Measurements from ENCODE around the gene AMDHD2.
"Not testable (repeated sequence)": the region's sequence is repeated elsewhere in the genome, so short reads cannot be mapped to it uniquely, and the experiment has no call there.

The AMDHD2 gene, protein sequence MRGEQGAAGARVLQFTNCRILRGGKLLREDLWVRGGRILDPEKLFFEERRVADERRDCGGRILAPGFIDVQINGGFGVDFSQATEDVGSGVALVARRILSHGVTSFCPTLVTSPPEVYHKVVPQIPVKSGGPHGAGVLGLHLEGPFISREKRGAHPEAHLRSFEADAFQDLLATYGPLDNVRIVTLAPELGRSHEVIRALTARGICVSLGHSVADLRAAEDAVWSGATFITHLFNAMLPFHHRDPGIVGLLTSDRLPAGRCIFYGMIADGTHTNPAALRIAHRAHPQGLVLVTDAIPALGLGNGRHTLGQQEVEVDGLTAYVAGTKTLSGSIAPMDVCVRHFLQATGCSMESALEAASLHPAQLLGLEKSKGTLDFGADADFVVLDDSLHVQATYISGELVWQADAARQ

GRCh38 chr16:2520097-2520783 is at the start of gene AMDHD2:
TSS of gene AMDHD2 (plus strand) at chr16:2520371. CDS start at chr16:2520459, 88 bp downstream.
- DNase-seq (ENCODE audit: low read depth, low spot score): peak; percentile 72

DNA sequence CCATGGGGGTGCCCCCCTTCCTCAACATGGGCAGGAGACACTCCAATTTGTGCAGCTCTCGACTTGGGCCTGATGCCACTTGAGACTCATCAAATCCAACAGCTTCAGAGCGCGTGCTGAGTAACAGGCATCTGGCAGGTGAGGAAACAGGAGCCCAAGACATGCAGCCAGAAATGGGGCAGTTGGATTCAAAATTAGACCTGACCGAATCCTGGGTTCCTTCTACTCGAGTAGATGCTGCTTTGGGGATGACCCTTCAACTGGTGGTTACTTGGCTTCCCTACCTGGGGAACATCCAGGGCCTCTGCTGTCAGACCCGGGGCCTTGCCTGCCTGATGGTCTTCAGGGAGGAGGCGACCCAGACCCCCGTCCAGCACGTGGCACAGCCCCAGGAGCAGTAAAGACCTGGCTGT is 49.6 kb upstream of the AMDHD2 start:
- DNase-seq (ENCODE audit: low read depth, low spot score): no peak

GRCh38 chr16:2471016-2471652 is 49.0 kb upstream of the AMDHD2 start, which contains the start of gene NTN3:
TSS of gene NTN3 (plus strand) at chr16:2471297. CDS start at chr16:2471702, 405 bp downstream.
- DNase-seq (ENCODE audit: low read depth, low spot score): no peak

DNA sequence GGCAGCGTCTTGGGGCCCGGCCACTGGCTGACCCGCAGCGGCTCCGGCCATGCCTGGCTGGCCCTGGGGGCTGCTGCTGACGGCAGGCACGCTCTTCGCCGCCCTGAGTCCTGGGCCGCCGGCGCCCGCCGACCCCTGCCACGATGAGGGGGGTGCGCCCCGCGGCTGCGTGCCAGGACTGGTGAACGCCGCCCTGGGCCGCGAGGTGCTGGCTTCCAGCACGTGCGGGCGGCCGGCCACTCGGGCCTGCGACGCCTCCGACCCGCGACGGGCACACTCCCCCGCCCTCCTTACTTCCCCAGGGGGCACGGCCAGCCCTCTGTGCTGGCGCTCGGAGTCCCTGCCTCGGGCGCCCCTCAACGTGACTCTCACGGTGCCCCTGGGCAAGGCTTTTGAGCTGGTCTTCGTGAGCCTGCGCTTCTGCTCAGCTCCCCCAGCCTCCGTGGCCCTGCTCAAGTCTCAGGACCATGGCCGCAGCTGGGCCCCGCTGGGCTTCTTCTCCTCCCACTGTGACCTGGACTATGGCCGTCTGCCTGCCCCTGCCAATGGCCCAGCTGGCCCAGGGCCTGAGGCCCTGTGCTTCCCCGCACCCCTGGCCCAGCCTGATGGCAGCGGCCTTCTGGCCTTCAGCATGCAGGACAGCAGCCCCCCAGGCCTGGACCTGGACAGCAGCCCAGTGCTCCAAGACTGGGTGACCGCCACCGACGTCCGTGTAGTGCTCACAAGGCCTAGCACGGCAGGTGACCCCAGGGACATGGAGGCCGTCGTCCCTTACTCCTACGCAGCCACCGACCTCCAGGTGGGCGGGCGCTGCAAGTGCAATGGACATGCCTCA is 48.3 kb upstream of the AMDHD2 start:
- no peak for DNase-seq (ENCODE audit: low read depth, low spot score)

GRCh38 chr16:2472488-2472864 is 47.7 kb upstream of the AMDHD2 start:
- no peak for DNase-seq (ENCODE audit: low read depth, low spot score)

- DNase-seq (ENCODE audit: low read depth, low spot score): no peak
These were observed 47.2 kb upstream of the AMDHD2 start for GRCh38 chr16:2472885-2473445.

- no peak for DNase-seq (ENCODE audit: low read depth, low spot score)
These were observed 46.7 kb upstream of the AMDHD2 start for GRCh38 chr16:2473446-2473926.

GRCh38 chr16:2473999-2474876 is 45.9 kb upstream of the AMDHD2 start:
- no peak for DNase-seq (ENCODE audit: low read depth, low spot score)

- DNase-seq (ENCODE audit: low read depth, low spot score): peak; percentile 61
These were observed 45.2 kb upstream of the AMDHD2 start, which contains the start of gene TBC1D24 for GRCh38 chr16:2474877-2475412. TSS of gene TBC1D24 (plus strand) at chr16:2475127. CDS start at chr16:2496149, 21,022 bp downstream.

DNA sequence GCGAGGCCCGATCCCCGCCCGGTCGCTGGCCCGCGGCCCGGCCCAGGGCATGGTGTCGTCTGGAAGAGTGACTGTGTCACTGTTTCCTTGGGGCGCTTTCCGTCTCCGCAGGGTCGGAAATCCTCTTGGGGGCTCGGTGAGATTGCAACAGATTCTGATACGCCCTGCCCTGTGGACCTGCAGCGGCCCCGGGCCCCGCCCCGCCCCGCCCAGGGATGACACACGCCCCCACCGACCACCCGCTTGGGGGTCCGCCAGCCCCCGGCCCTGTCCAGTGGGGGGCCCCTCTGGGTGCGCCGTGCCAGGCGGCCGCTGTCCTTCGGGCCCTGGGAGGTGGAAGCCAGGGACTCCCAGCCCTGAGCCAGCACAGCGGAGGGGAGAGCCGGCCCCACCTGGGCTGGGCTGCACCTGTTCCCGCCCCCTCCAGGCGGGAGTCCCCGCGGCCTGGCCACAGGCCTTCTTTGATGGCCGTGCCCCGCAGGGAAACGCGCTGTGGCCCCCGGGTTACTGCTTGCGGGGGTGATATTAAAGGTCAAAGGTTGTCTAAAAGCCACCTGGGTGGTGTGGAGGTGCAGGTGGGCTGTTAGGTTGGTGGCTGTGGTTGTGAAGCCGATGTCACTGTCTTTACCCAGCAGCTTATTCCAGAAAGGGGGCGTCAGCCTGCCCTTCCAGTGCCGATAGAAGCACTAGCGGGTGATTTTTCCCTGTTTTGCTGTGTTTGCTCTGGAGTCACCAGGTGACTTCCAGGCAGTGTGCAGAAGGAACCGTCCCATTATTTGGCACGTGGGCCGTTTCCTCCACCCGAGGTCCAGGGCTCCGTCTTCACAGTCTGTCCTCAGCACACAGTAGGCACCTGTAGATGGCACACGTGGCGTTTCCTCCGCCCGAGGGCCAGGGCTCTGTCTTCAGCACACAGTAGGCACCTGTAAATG is 44.5 kb upstream of the AMDHD2 start:
- DNase-seq (ENCODE audit: low read depth, low spot score): no peak

DNA sequence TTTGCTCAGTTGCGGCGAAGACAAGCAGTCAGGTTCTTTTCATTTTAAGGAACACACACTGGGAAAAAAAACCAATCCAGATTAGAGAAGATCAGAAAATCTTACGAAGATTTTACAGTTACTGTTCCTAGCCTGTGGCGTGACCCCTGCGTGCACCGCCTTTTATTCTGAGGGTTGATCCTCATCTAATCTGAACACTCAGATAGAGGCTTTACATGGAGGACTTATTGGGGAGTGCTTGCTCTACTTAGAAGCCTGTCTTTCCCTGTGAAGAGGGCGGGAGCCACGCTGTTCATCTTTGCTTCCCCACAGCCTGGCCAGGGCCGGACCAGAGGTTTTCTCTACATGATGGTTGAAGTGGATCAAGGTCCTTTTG is 43.8 kb upstream of the AMDHD2 start:
- no peak for DNase-seq (ENCODE audit: low read depth, low spot score)

DNA sequence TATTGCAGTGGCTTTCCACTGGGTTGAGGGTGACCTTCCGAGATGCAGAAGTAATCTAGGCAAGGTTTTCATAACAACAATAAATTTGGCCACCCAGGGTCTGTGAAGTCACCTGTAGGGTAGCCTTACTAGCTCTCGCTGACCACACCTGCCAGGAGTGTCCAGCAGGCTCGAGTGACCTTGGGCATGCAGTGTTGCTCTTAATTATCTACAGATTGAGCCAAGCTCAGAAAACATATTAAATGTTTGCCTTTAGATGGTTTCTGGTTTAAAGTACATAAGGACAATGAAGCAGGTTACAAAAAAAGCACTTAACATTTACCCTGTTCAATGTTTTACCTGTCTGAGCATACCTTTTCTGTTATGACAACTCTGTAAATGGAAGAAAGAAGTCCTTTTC is 43.4 kb upstream of the AMDHD2 start:
- no peak for DNase-seq (ENCODE audit: low read depth, low spot score)

GRCh38 chr16:2477327-2477726 is 42.8 kb upstream of the AMDHD2 start:
- no peak for DNase-seq (ENCODE audit: low read depth, low spot score)

DNA sequence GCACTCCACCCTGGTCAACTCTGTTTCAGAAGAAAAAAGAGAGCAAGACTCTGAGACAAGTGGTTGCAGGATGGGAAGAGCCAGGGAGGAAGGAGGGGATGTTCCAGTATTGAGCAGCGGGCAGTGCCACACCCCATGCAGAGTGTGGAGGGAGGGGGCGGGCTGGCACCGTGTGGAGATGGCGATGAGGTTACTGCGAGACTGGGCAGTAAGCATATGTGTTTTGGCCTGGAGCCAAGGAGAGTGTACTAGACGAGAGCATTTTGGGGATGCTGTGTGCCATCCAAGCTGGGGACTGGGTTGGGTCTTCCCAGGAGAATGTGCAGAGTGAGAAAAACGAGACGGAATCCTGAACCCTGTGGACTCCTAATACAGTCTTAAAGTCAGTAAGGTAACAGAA is 41.9 kb upstream of the AMDHD2 start:
- DNase-seq (ENCODE audit: low read depth, low spot score): no peak

DNA sequence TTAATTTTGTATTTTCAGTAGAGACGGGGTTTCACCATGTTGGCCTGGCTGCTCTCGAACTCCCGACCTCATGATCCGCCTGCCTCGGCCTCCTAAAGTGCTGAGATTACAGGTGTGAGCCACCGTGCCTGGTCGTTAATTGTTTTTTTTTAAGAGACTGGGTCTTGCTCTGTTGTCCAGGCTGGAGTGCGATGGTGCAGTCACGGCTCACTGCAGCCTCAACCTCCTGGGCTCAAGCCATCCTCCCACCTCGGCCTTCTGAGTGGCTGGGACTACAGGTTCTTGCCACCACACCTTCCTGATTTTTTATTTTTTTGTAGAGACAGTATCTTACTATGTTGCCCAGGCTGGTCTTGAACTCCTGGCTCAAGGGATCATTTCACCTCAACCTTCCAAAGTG is 40.2 kb upstream of the AMDHD2 start:
- not testable (repeated sequence) for DNase-seq (ENCODE audit: low read depth, low spot score)

DNA sequence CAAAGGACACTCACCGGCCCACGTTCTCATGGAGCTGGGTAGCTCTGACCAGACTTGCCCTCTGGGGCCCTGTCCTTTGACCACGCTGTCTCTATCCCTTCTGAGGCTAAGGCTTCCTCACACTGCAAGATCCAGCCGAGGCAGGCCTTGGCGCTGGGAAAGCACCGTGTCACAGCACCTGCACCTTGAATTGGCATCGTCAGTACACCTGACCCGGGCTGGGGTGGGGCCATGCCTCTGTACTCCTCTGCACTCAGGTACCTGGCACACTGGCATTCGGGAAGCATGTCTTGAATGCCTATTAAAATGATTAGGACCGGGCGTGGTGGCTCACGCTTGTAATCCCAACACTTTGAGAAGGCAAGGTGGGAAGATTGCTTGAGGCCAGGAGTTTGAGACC is 39.2 kb upstream of the AMDHD2 start:
- DNase-seq (ENCODE audit: low read depth, low spot score): no peak

- no peak for DNase-seq (ENCODE audit: low read depth, low spot score)
These were observed 38.5 kb upstream of the AMDHD2 start for GRCh38 chr16:2481676-2482075.

DNA sequence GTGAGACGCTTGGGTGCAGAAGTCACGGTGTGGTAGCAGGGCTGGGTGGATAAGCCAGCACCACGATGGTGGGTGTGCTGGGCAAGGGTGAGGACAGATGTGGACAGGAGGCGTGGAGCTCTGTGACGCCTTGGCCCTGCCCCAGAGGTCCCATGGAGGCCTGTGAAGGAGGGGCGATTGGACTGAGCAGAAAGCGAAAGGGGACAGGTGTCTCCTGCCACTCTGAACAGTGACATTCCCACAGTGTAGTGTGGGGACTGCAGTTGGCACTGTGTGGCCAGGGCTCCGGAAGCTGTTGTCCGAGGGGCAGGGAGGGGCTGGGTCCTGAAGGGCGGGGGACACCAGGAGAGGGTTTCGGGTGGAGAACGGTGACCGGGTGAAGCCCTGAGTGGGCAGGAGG is 37.9 kb upstream of the AMDHD2 start:
- no peak for DNase-seq (ENCODE audit: low read depth, low spot score)

All from activated naive CD8-positive, alpha-beta T cell treated with anti-CD3 and anti-CD28 coated beads, Interleukin-2, amount 50 U/mL, for 16 hours (primary cell).